ENCODE results near the gene EPHB1. TPM values are rescaled to one million over a fixed set of nuclear protein-coding genes. Genes with fewer than 3 reads are reported as not detected.

The EPHB1 gene
- total RNA-seq, 1 experiment from 2014 or later: 2.8 TPM

DNA sequence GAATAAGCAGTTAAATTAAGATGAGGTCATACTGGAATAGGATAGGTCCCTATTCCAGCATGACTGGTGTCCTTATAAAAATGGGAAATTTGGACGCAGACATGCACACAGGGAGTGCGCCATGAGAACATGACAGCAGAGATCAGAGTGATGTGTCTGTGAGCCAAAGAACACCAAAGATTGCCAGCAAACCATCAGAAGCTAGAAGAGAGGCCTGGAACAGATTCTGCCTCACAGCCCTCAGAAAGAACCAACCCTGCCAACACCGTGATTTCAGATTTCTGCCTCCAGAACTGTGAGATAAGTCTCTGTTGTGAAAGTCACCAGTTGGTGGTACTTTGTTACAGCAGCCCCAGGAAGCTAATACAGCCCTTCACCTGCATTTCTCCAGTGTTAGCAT lies 34.7 kb downstream of the EPHB1 start:
- no peak overlapping the region for H3K27ac ChIP-seq (ENCODE audit: insufficient read length, low read depth, low read length)
- Mint-ChIP-seq H3K27me3 (ENCODE audit: low read depth) (peaks cover 11% of the 10 kb centered on the region), H3K4me3 (no peak overlapping the region), H3K4me1 (0 out of 4 replicates have a peak, but pooled peaks cover 0 to 2% of the 10 kb centered on the region in 2 experiments), H3K27ac (no peak overlapping the region), H3K9me3 (no peaks in the 10 kb centered on the region), H3K36me3 (ENCODE audit: insufficient read depth in 1 of 3, low read depth in 3 of 3) (no peaks in the 10 kb centered on the region)
- no peak overlapping the region for H4K91ac ChIP-seq (ENCODE audit: insufficient read length, low read depth, low read length)
- TF ChIP-seq CTCF (conservative IDR thresholded peaks at IDR 0.05): no peak
- no peak overlapping the region for H2AFZ ChIP-seq (ENCODE audit: low read length)
- no peak overlapping the region for H3K23ac ChIP-seq (ENCODE audit: insufficient read length, low read depth, low read length)
- no peak overlapping the region for H3K14ac ChIP-seq (ENCODE audit: insufficient read depth, low read length)
- H4K5ac ChIP-seq (ENCODE audit: insufficient read length, low read depth, low read length): no peak overlapping the region
- H3K23me2 ChIP-seq (ENCODE audit: insufficient read length, low read depth, low read length, poor library complexity, severe bottlenecking): no peaks in the 10 kb centered on the region
- no peaks in the 10 kb centered on the region for H3K4me1 ChIP-seq (ENCODE audit: insufficient read depth, low read length)
- H3K18ac ChIP-seq (ENCODE audit: insufficient read length, low read depth, low read length): no peak overlapping the region
- H2BK20ac ChIP-seq (ENCODE audit: low read depth, low read length, poor library complexity, severe bottlenecking): no peak overlapping the region
- DNase-seq: no peak
- H3K4me2 ChIP-seq (ENCODE audit: insufficient read depth, insufficient read length, low read length): no peak overlapping the region
- no peaks in the 10 kb centered on the region for H3K79me2 ChIP-seq (ENCODE audit: insufficient read depth, low read length)
- no peaks in the 10 kb centered on the region for H3K79me1 ChIP-seq (ENCODE audit: insufficient read depth, low read depth, low read length, poor library complexity, severe bottlenecking)
- no peak overlapping the region for H3K56ac ChIP-seq (ENCODE audit: insufficient read length, low read depth, low read length)
- no peak overlapping the region for H2BK15ac ChIP-seq (ENCODE audit: low read depth, low read length)
- H3T11ph ChIP-seq (ENCODE audit: low read length): no peak overlapping the region
- no peaks in the 10 kb centered on the region for H3K9me3 ChIP-seq (ENCODE audit: control insufficient read depth, low read depth, low read length)
- H3K27me3 ChIP-seq (ENCODE audit: insufficient read depth, low read length): no peaks in the 10 kb centered on the region
- no peak overlapping the region for H2BK5ac ChIP-seq (ENCODE audit: insufficient read length, low read length)
- no peak overlapping the region for H2BK12ac ChIP-seq (ENCODE audit: insufficient read length, low read depth, low read length)
- no CpG with 5 or more reads among the region's 3 CpGs for WGBS (ENCODE audit: extremely low coverage, insufficient read length, low lambda C conversion rate)
- no peak overlapping the region for H2BK120ac ChIP-seq (ENCODE audit: low read depth, low read length, poor library complexity, severe bottlenecking)
- no peak overlapping the region for H4K8ac ChIP-seq (replicated peaks; ENCODE audit: insufficient read length, low read depth, low read length)
- H3K9ac ChIP-seq (ENCODE audit: extremely low read depth, insufficient read length, low read length): no peak overlapping the region
- no peaks in the 10 kb centered on the region for H4K20me1 ChIP-seq (ENCODE audit: control insufficient read depth, insufficient read depth, insufficient read length)
- no peak overlapping the region for H2AK5ac ChIP-seq (ENCODE audit: insufficient read length, low read length)
- H3K4ac ChIP-seq (ENCODE audit: low read depth, low read length): no peak overlapping the region

Data from H9 (cell line).